HG02970 (cell line): Measurements from ENCODE around the gene DENND1B.
A peak's percentile ranks its signal among the peaks of the same experiment; 100 is the strongest.
"Not testable (repeated sequence)": the region's sequence is repeated elsewhere in the genome, so short reads cannot be mapped to it uniquely, and the experiment has no call there.

Experiments used
- ATAC-seq: cut with Tn5 transposase; IDR thresholded peaks from one replicate; pipeline ENCODE4 v1.9.1; 2021; ENCODE audit warnings: mild to moderate bottlenecking, moderate library complexity, moderate number of reproducible peaks; ENCODE audit not compliant: unreplicated experiment, low FRiP score

The DENND1B gene

GRCh38 chr1:197637406-197637805 is 137.9 kb downstream of the DENND1B start:
- ATAC-seq = no peak

- ATAC-seq = no peak
These were observed 141.7 kb downstream of the DENND1B start for GRCh38 chr1:197633447-197634078.

GRCh38 chr1:197632651-197633050 is 142.6 kb downstream of the DENND1B start:
- ATAC-seq = no peak

GRCh38 chr1:197632005-197632404 is 143.3 kb downstream of the DENND1B start:
- no peak for ATAC-seq

GRCh38 chr1:197622371-197622770 is 152.9 kb downstream of the DENND1B start:
- ATAC-seq = no peak

GRCh38 chr1:197621761-197622160 is 153.5 kb downstream of the DENND1B start:
- ATAC-seq = no peak

GRCh38 chr1:197620714-197621163 is 154.5 kb downstream of the DENND1B start:
- no peak for ATAC-seq

GRCh38 chr1:197619008-197619640 is 156.2 kb downstream of the DENND1B start:
- ATAC-seq = no peak

- no peak for ATAC-seq
These were observed 157.2 kb downstream of the DENND1B start for GRCh38 chr1:197618061-197618460.

GRCh38 chr1:197615693-197616011 is 159.6 kb downstream of the DENND1B start:
- ATAC-seq = no peak

GRCh38 chr1:197614916-197615692 is 160.2 kb downstream of the DENND1B start:
- peak; percentile 68 for ATAC-seq

- ATAC-seq = no peak
These were observed 169.0 kb downstream of the DENND1B start for GRCh38 chr1:197606168-197606845.

- no peak for ATAC-seq
These were observed 171.0 kb downstream of the DENND1B start for GRCh38 chr1:197604302-197604701.

GRCh38 chr1:197600751-197601150 is 174.5 kb downstream of the DENND1B start:
- ATAC-seq = no peak

- no peak for ATAC-seq
These were observed 175.5 kb downstream of the DENND1B start for GRCh38 chr1:197599789-197600188.

- no peak for ATAC-seq
These were observed 176.3 kb downstream of the DENND1B start for GRCh38 chr1:197598935-197599334.

- ATAC-seq = no peak
These were observed 179.9 kb downstream of the DENND1B start for GRCh38 chr1:197595304-197595904.

- ATAC-seq = no peak
These were observed 184.6 kb downstream of the DENND1B start for GRCh38 chr1:197590687-197591086.

- ATAC-seq = no peak
These were observed 189.5 kb downstream of the DENND1B start for GRCh38 chr1:197585809-197586208.

GRCh38 chr1:197577580-197577979 is 197.7 kb downstream of the DENND1B start:
- ATAC-seq = no peak

GRCh38 chr1:197575531-197575930 is 199.7 kb downstream of the DENND1B start:
- ATAC-seq = not testable (repeated sequence)
